Right lobe of liver (tissue), 6 donors: ENCODE measurements around the gene HOXA10. TPM values are rescaled to one million over a fixed set of nuclear protein-coding genes. Genes with fewer than 3 reads are reported as not detected.

ENCODE experiments used
- ATAC-seq, 4 donors: fragments of 200-7000 bp; cut with Tn5 transposase; one replicate each; pipeline ENCODE4 v1.9.1; 2020; ENCODE audit warnings: mild to moderate bottlenecking in 4 of 4, moderate library complexity in 4 of 4
- DNase-seq, 3 donors: peaks; one replicate each; pipeline ENCODE4 v3.0.0-alpha.2; 2020
- H3K27ac ChIP-seq, 3 donors: fragments of 200-600 bp; one replicate each; pipeline ENCODE4 v1.8.0; 2022
- H3K27me3 ChIP-seq, 2 donors: fragments of 200-600 bp; one replicate each; pipeline ENCODE4 v1.8.0; 2022
- H3K36me3 ChIP-seq, 4 donors: fragments of 200-600 bp; sonication (generic) in 1 of 4; one replicate each; pipeline versions ENCODE4 v1.5.1 to v1.8.0; 2017 to 2022; ENCODE audit warnings: control low read depth in 1 of 4
- H3K4me1 ChIP-seq, 4 donors: fragments of 200-600 bp; sonication (generic) in 1 of 4; one replicate each; pipeline versions ENCODE4 v1.5.1 to v1.8.0; 2017 to 2022; ENCODE audit warnings: control low read depth in 1 of 4
- H3K4me3 ChIP-seq, 3 donors: fragments of 200-600 bp; one replicate each; pipeline ENCODE4 v1.8.0; 2022
- H3K9me3 ChIP-seq, 4 donors: fragments of 200-600 bp; sonication (generic) in 1 of 4; one replicate each; pipeline versions ENCODE4 v1.5.1 to v1.8.0; 2017 to 2022; ENCODE audit warnings: control low read depth in 1 of 4
- CTCF ChIP-seq, 4 donors: fragments of 200-600 bp in 3 of 4; fragments of 450-650 bp in 1 of 4; IDR thresholded peaks; one replicate each; pipeline versions ENCODE4 v1.5.1 to v1.8.0; 2016 to 2022; ENCODE audit warnings: antibody characterized with exemption in 4 of 4, mild to moderate bottlenecking in 2 of 4
- POLR2A ChIP-seq: fragments of 450-650 bp; IDR thresholded peaks from one replicate; pipeline ENCODE4 v1.6.1; 2017; ENCODE audit warnings: antibody characterized with exemption, mild to moderate bottlenecking
- WGBS: methylation state at CpG from one replicate; pipeline ENCODE4 v1.1.6; 2018; ENCODE audit warnings: low coverage, low lambda C conversion rate; ENCODE audit not compliant: insufficient coverage; ENCODE audit errors: missing lambda C conversion rate; 5-methylcytosine and 5-hydroxymethylcytosine counted together
- intact Hi-C, 2 donors: fragments of 100-400 bp; cut with DNase I; formaldehyde crosslinking; loops; one replicate each; pipeline versions ENCODE4 v1.11.2 to v1.14.1; 2022
- total RNA-seq, 6 experiments: library from RNA; depleted of rRNA in 2 of 6; stranded (reverse); fragments of >200 nt in 2 of 6; fragmentation: NEBNext Ultra II Directional in 3 of 6; extraction: Animal tissue kit (Norgen Biotek cat#: 25700) in 3 of 6; gene quantifications; one replicate each; pipeline versions ENCODE4 v1.1.0 to v1.2.4, GENCODE V29; 2016 to 2023
- donor health status: DM: no; HTN: yes; CAD: no.
- donor health status: DM: no; HTN: no; CAD: no.
- donor health status: DM: no; HTN: no; CAD: no.
- donor health status: DM: no; HTN: yes; CAD: no.
- donor health status: DM: no; HTN: yes; CAD: no.

The HOXA10 gene
- total RNA-seq, 6 experiments from 2014 or later = not detected

GRCh38 chr7:27191833-27192545, 17.9 kb upstream of the HOXA10 start:
- intact Hi-C loops = no loop called here
- no peak overlapping the region for H3K27ac ChIP-seq
- peak in 1 of 3 donors; percentile 53 for DNase-seq

GRCh38 chr7:27191161-27191731, 17.1 kb upstream of the HOXA10 start:
- Histone ChIP-seq H3K9me3 (no peaks in the 10 kb centered on the region), H3K27ac (no peak overlapping the region), H3K4me1 (peaks cover 0 to 24% (median 5%) of the 10 kb centered on the region in 4 donors), H3K27me3 (peaks cover 36 to 86% of the 10 kb centered on the region in 2 donors), H3K4me3 (no peak overlapping the region), H3K36me3 (no peaks in the 10 kb centered on the region)
- TF ChIP-seq POLR2A (no peak), CTCF (IDR thresholded peaks at IDR 0.05) (no peak)
- DNase-seq (peak in 1 of 3 donors; percentile 10), ATAC-seq (no peak)
- intact Hi-C loops = no loop called here
- 15% methylated on average over 4 of the region's 15 CpGs for WGBS

More at GRCh38 chr7:27191833-27192545, 17.9 kb upstream of the HOXA10 start:
- peaks cover 0 to 24% (median 5%) of the 10 kb centered on the region in 4 donors for H3K4me1 ChIP-seq
- ATAC-seq = peak in 2 of 4 donors; percentile 15 to 19
- H3K36me3 ChIP-seq = no peaks in the 10 kb centered on the region
- H3K27me3 ChIP-seq = peaks cover 36 to 85% of the 10 kb centered on the region in 2 donors
- TF ChIP-seq POLR2A (no peak), CTCF (IDR thresholded peaks at IDR 0.05) (no peak)
- H3K9me3 ChIP-seq = no peaks in the 10 kb centered on the region
- 10% methylated on average over 12 of the region's 42 CpGs for WGBS
- no peak overlapping the region for H3K4me3 ChIP-seq

GRCh38 chr7:27189997-27190748, 16.1 kb upstream of the HOXA10 start:
- WGBS = 23% methylated on average over 6 of the region's 7 CpGs
- peaks cover 0 to 24% (median 5%) of the 10 kb centered on the region in 4 donors for H3K4me1 ChIP-seq
- ATAC-seq (no peak), DNase-seq (no peak)
- intact Hi-C loops = no loop called here
- H3K27ac ChIP-seq = no peak overlapping the region
- no peak overlapping the region for H3K4me3 ChIP-seq
- H3K36me3 ChIP-seq = no peaks in the 10 kb centered on the region
- H3K27me3 ChIP-seq = peaks cover 31 to 87% of the 10 kb centered on the region in 2 donors
- no peaks in the 10 kb centered on the region for H3K9me3 ChIP-seq
- TF ChIP-seq CTCF (IDR thresholded peaks at IDR 0.05) (no peak), POLR2A (no peak)

- intact Hi-C loops = no loop called here
- TF ChIP-seq POLR2A (no peak), CTCF (IDR thresholded peaks at IDR 0.05) (no peak)
- Histone ChIP-seq H3K27ac (no peak overlapping the region), H3K4me1 (peaks cover 0 to 29% (median 5%) of the 10 kb centered on the region in 4 donors), H3K27me3 (peaks cover 27 to 87% of the 10 kb centered on the region in 2 donors), H3K4me3 (no peak overlapping the region), H3K9me3 (no peaks in the 10 kb centered on the region), H3K36me3 (no peaks in the 10 kb centered on the region)
- WGBS = 0% methylated on average over 2 of the region's 22 CpGs
- ATAC-seq (peak in 2 of 4 donors; percentile 3 to 8), DNase-seq (peak in 1 of 3 donors; percentile 37)
These were observed 15.3 kb upstream of the HOXA10 start for GRCh38 chr7:27189295-27189996.
